H1 (cell line): ENCODE data around the gene IRF2BP2. TPM values are rescaled to one million over a fixed set of nuclear protein-coding genes. Genes with fewer than 3 reads are reported as not detected.
A peak's percentile ranks its signal among the peaks of the same experiment; 100 is the strongest.

Source experiments
- CTCF ChIA-PET: fragments of 300-600 bp; sonication (Branson Sonifier 250); formaldehyde crosslinking; loops from one replicate; lab custom pipeline; 2021; ENCODE audit not compliant: partially characterized antibody; lab: Charles Lee
- POLR2A ChIA-PET: fragments of 300-600 bp; sonication (Branson Sonifier 250); formaldehyde crosslinking; loops from one replicate; lab custom pipeline; 2021; ENCODE audit warnings: inconsistent platforms; ENCODE audit not compliant: partially characterized antibody; lab: Charles Lee
- DNase-seq, 2 experiments: peaks; one replicate each; pipeline versions ENCODE4 v3.0.0 to v3.0.0-alpha.2; 2010 to 2022; ENCODE audit warnings: low spot score in 2 of 2, low read depth in 1 of 2, mixed read lengths in 1 of 2
- FAIRE-seq: peaks from 2 replicates; lab custom pipeline; 2011; peaks lifted over from hg19 to GRCh38; lab: Jason Lieb, UNC
- H2AFZ ChIP-seq: 2 replicates; pipeline ENCODE4 v1.8.1; 2012; ENCODE audit warnings: low read length, inconsistent platforms
- H2AK5ac ChIP-seq: 2 replicates; pipeline ENCODE4 v1.6.1; 2013; ENCODE audit warnings: low read depth, low read length
- H2BK120ac ChIP-seq: replicated peaks from 2 replicates; pipeline ENCODE3; 2013; ENCODE audit warnings: low read depth, low read length, inconsistent platforms
- H2BK12ac ChIP-seq: 2 replicates; pipeline ENCODE4 v1.6.1; 2013; ENCODE audit warnings: low read depth, low read length
- H2BK15ac ChIP-seq: 2 replicates; pipeline ENCODE4 v1.6.1; 2013; ENCODE audit warnings: low read length
- H2BK20ac ChIP-seq: 2 replicates; pipeline ENCODE4 v1.6.1; 2013; ENCODE audit warnings: low read length
- H2BK5ac ChIP-seq: 2 replicates; pipeline ENCODE4 v1.6.1; 2013; ENCODE audit warnings: low read depth, low read length
- H3K14ac ChIP-seq: 2 replicates; pipeline ENCODE4 v1.6.1; 2013; ENCODE audit warnings: inconsistent platforms; ENCODE audit not compliant: insufficient read length
- H3K18ac ChIP-seq: 2 replicates; pipeline ENCODE4 v1.6.1; 2013; ENCODE audit warnings: low read length; ENCODE audit errors: extremely low read depth
- H3K23ac ChIP-seq: 2 replicates; pipeline ENCODE4 v1.6.1; 2013; ENCODE audit warnings: inconsistent platforms; ENCODE audit not compliant: insufficient read length
- H3K23me2 ChIP-seq: 2 replicates; pipeline ENCODE4 v1.6.1; 2013; ENCODE audit warnings: low read depth, low read length
- H3K27ac ChIP-seq: 2 replicates; pipeline ENCODE4 v1.6.1; 2011; ENCODE audit warnings: low read depth, low read length, inconsistent platforms
- H3K27me3 ChIP-seq, 4 experiments: replicated peaks in 1 of 4; 1 replicate in 1 of 4; 2 replicates in 3 of 4; pipeline versions ENCODE4 v1.6.1 to v1.8.1; 2011 to 2013; ENCODE audit warnings: low read length in 3 of 4, mild to moderate bottlenecking in 3 of 4, inconsistent platforms in 2 of 4, mixed read lengths in 2 of 4, moderate library complexity in 1 of 4; ENCODE audit not compliant: control insufficient read depth in 3 of 4, insufficient read depth in 3 of 4; ENCODE audit errors: extremely low read depth in 1 of 4
- H3K36me3 ChIP-seq, 4 experiments: 2 replicates each; pipeline versions ENCODE4 v1.6.1 to v1.8.1; 2011 to 2013; ENCODE audit warnings: mild to moderate bottlenecking in 4 of 4, low read length in 3 of 4, moderate library complexity in 2 of 4, control low read depth in 1 of 4, inconsistent platforms in 1 of 4; ENCODE audit not compliant: insufficient read depth in 4 of 4, control insufficient read depth in 2 of 4
- H3K4ac ChIP-seq: replicated peaks from 2 replicates; pipeline ENCODE3; 2013; ENCODE audit warnings: low read length, low read depth, mixed read lengths, inconsistent platforms; ENCODE audit not compliant: insufficient read length
- H3K4me1 ChIP-seq, 4 experiments: replicated peaks in 1 of 4; 1 replicate in 1 of 4; 2 replicates in 3 of 4; pipeline versions ENCODE4 v1.6.1 to v1.8.1; 2011 to 2013; ENCODE audit warnings: low read length in 3 of 4, inconsistent platforms in 2 of 4, mixed read lengths in 1 of 4; ENCODE audit not compliant: insufficient read depth in 4 of 4, control insufficient read depth in 3 of 4
- H3K4me2 ChIP-seq, 2 experiments: 2 replicates each; pipeline versions ENCODE4 v1.6.1 to v1.8.1; 2011 to 2013; ENCODE audit warnings: low read depth in 2 of 2, low read length in 2 of 2, control low read depth in 1 of 2, inconsistent platforms in 1 of 2, mild to moderate bottlenecking in 1 of 2; ENCODE audit not compliant: insufficient read depth in 1 of 2
- H3K4me3 ChIP-seq, 4 experiments: fragments of 200-600, 300-600 bp in 1 of 4; sonication (generic), shearing (Covaris generic), sonication (Bioruptor Twin) in 1 of 4; 2 replicates each; pipeline versions ENCODE4 v1.5.1 to v1.8.1; 2011 to 2016; ENCODE audit warnings: low read length in 4 of 4, low read depth in 3 of 4, control low read depth in 2 of 4, inconsistent platforms in 2 of 4, mild to moderate bottlenecking in 2 of 4, mixed read lengths in 1 of 4, moderate library complexity in 1 of 4; ENCODE audit not compliant: insufficient read depth in 2 of 4; ENCODE audit errors: extremely low read depth in 1 of 4
- H3K56ac ChIP-seq: replicated peaks from 2 replicates; pipeline ENCODE3; 2013; ENCODE audit warnings: low read depth, mild to moderate bottlenecking, mixed read lengths, low read length, inconsistent platforms; ENCODE audit not compliant: insufficient read length
- H3K79me1 ChIP-seq: 2 replicates; pipeline ENCODE4 v1.6.1; 2013; ENCODE audit warnings: low read depth, low read length, control low read depth
- H3K79me2 ChIP-seq, 2 experiments: 2 replicates each; pipeline versions ENCODE4 v1.6.1 to v1.8.1; 2012 to 2013; ENCODE audit warnings: low read length in 2 of 2, mild to moderate bottlenecking in 2 of 2, inconsistent platforms in 1 of 2; ENCODE audit not compliant: insufficient read depth in 2 of 2, control insufficient read depth in 1 of 2
- H3K9ac ChIP-seq, 4 experiments: replicated peaks in 1 of 4; 1 replicate in 1 of 4; 2 replicates in 3 of 4; pipeline versions ENCODE4 v1.6.1 to v1.8.1; 2011 to 2013; ENCODE audit warnings: low read depth in 3 of 4, low read length in 3 of 4, control low read depth in 2 of 4, mild to moderate bottlenecking in 2 of 4, moderate library complexity in 2 of 4, inconsistent platforms in 1 of 4; ENCODE audit errors: extremely low read depth in 1 of 4
- H3K9me3 ChIP-seq, 2 experiments: 2 replicates each; pipeline versions ENCODE4 v1.6.1 to v1.8.1; 2012 to 2013; ENCODE audit warnings: mild to moderate bottlenecking in 2 of 2, moderate library complexity in 2 of 2, control low read depth in 1 of 2, inconsistent platforms in 1 of 2, low read depth in 1 of 2, low read length in 1 of 2, mixed read lengths in 1 of 2; ENCODE audit not compliant: insufficient read depth in 2 of 2
- H4K20me1 ChIP-seq, 2 experiments: replicated peaks in 1 of 2; 2 replicates each; pipeline versions ENCODE3 to v1.8.1; 2011 to 2013; ENCODE audit warnings: inconsistent platforms in 2 of 2, low read length in 2 of 2, mild to moderate bottlenecking in 1 of 2; ENCODE audit not compliant: insufficient read depth in 2 of 2, control insufficient read depth in 1 of 2
- H4K5ac ChIP-seq: 2 replicates; pipeline ENCODE4 v1.6.1; 2013; ENCODE audit warnings: low read length, low read depth, mixed read lengths, inconsistent platforms; ENCODE audit not compliant: insufficient read length
- H4K8ac ChIP-seq: 2 replicates; pipeline ENCODE4 v1.8.0; 2013; ENCODE audit warnings: mild to moderate bottlenecking, moderate library complexity, low read length, inconsistent platforms; ENCODE audit not compliant: insufficient read depth; ENCODE audit errors: extremely low read depth
- H4K91ac ChIP-seq: replicated peaks from 2 replicates; pipeline ENCODE3; 2013; ENCODE audit warnings: low read length, mixed read lengths, inconsistent platforms; ENCODE audit not compliant: insufficient read length
- BACH1 ChIP-seq: IDR thresholded peaks from 2 replicates; pipeline ENCODE4 v1.6.1; 2012; ENCODE audit warnings: low read length, improper control_type of control experiment
- BCL11A ChIP-seq, 2 experiments: IDR thresholded peaks; one replicate each; pipeline ENCODE4 v1.6.1; 2011; ENCODE audit warnings: low read depth in 2 of 2, low read length in 2 of 2, mild to moderate bottlenecking in 2 of 2
- CBX8 ChIP-seq: fragments of 300-800, 300-1000 bp; sonication (generic); IDR thresholded peaks from 2 replicates; pipeline ENCODE4 v1.7.1; 2016; ENCODE audit warnings: low read depth, low read length, borderline replicate concordance
- E2F6 ChIP-seq: IDR thresholded peaks from 2 replicates; pipeline ENCODE4 v1.6.1; 2012; ENCODE audit warnings: inconsistent platforms
- EZH2 ChIP-seq: fragments of 200-600 bp; sonication (generic); IDR thresholded peaks from 2 replicates; pipeline ENCODE4 v1.7.1; 2012; ENCODE audit warnings: low read depth, mild to moderate bottlenecking, moderate library complexity, low read length, inconsistent platforms; ENCODE audit not compliant: severe bottlenecking
- NRF1 ChIP-seq: IDR thresholded peaks from 2 replicates; pipeline ENCODE4 v1.6.1; 2011; ENCODE audit warnings: mild to moderate bottlenecking, low read depth, low read length, improper control_type of control experiment
- RAD21 ChIP-seq, 2 experiments: IDR thresholded peaks in 1 of 2; conservative IDR thresholded peaks in 1 of 2; 2 replicates each; pipeline ENCODE4 v1.6.1; 2011; ENCODE audit warnings: low read depth in 2 of 2, low read length in 2 of 2, improper control_type of control experiment in 1 of 2, inconsistent platforms in 1 of 2, mild to moderate bottlenecking in 1 of 2, moderate library complexity in 1 of 2
- TBP ChIP-seq: IDR thresholded peaks from 2 replicates; pipeline ENCODE4 v1.6.1; 2011; ENCODE audit warnings: low read depth, low read length, improper control_type of control experiment
- USF2 ChIP-seq: IDR thresholded peaks from 2 replicates; pipeline ENCODE4 v1.6.1; 2011; ENCODE audit warnings: low read length, improper control_type of control experiment
- WGBS, 2 experiments: shearing (Covaris generic) in 1 of 2; methylation state at CpG; one replicate each; pipeline versions ENCODE4 v1.1.6 to v1.1.7; 2013 to 2015; ENCODE audit warnings: low lambda C conversion rate in 2 of 2, mixed read lengths in 2 of 2, inconsistent platforms in 1 of 2, low coverage in 1 of 2, missing lambda C conversion rate in 1 of 2; ENCODE audit not compliant: insufficient replicate concordance in 2 of 2, insufficient coverage in 1 of 2, insufficient read length in 1 of 2; ENCODE audit errors: extremely low coverage in 1 of 2, missing lambda C conversion rate in 1 of 2; 5-methylcytosine and 5-hydroxymethylcytosine counted together
- polyA plus RNA-seq, 7 experiments: library from polyadenylated mRNA; depleted of rRNA in 3 of 7; stranded (reverse) in 5 of 7; unstranded in 2 of 7; fragments of >200 nt in 5 of 7; fragments of 200-250 nt in 2 of 7; gene quantifications; 1 replicate in 5 of 7; 2 replicates in 1 of 7; 4 replicates in 1 of 7; pipeline versions ENCODE4 v1.2.1 to v1.2.3, GENCODE V29; 2011 to 2013; ENCODE audit warnings: missing spikeins in 2 of 7, mixed read lengths in 2 of 7
- total RNA-seq: library from RNA; stranded (reverse); fragmentation: NEBNext Ultra II Directional; extraction: Animal tissue kit (Norgen Biotek cat#: 25700); gene quantifications from 2 replicates; pipeline ENCODE4 v1.2.1, GENCODE V29; 2021

The IRF2BP2 gene
- total and polyA plus RNA-seq, 2 of the 8 experiments (the other 6 are each of a cell fraction or from before 2014, with no cell fraction given), result 24.9 to 67.5 TPM

GRCh38 chr1:234602334-234603220, 7.4 kb downstream of the IRF2BP2 start:
- Histone ChIP-seq H3K79me2 (peaks cover 22 to 56% of the 10 kb centered on the region in 2 experiments), H4K91ac (no peak overlapping the region), H3K79me1 (no peaks in the 10 kb centered on the region), H3K4me1 (peaks cover 10 to 24% (median 19%) of the 10 kb centered on the region in 4 experiments), H3K27ac (no peak overlapping the region), H2BK15ac (no peak overlapping the region), H4K20me1 (peaks cover 18 to 24% of the 10 kb centered on the region in 2 experiments), H2BK20ac (no peak overlapping the region), H2BK12ac (no peak overlapping the region), H2BK120ac (no peak overlapping the region), H3K4me2 (peak overlapping the region; percentile 19 to 25; a peak in 3 of 4 replicates), H3K27me3 (no peaks in the 10 kb centered on the region), H2AK5ac (no peak overlapping the region), H3K23ac (no peak overlapping the region), H3K36me3 (peaks cover 3 to 35% (median 11%) of the 10 kb centered on the region in 4 experiments), H3K4me3 (peak overlapping the region in 1 of 4 experiments; percentile 71; a peak in 1 of 8 replicates), H3K56ac (no peak overlapping the region), H3K18ac (no peak overlapping the region), H3K9me3 (no peaks in the 10 kb centered on the region), H4K8ac (no peak overlapping the region), H3K14ac (no peak overlapping the region), H3K23me2 (peaks cover 4% of the 10 kb centered on the region; the same call in 1 of the 2 replicates), H4K5ac (no peak overlapping the region), H3K4ac (no peak overlapping the region), H3K9ac (no peak overlapping the region), H2BK5ac (no peak overlapping the region), H2AFZ (no peak overlapping the region)
- WGBS, 2 experiments, result 76% methylated on average over 7 of the region's 7 CpGs; no CpG with 5 or more reads in 1 of the 2 experiments
- ChIA-PET POLR2A (interaction anchor here (1.2 to 3.6 kb wide), 3 partner anchors 8 to 83 kb away, joined by 3 to 35 read pairs (median 4); partner anchors contain the start of gene IRF2BP2), CTCF (interaction anchor here (0.5 to 2.4 kb wide), 4 partner anchors 9 to 594 kb away, joined by 3 to 8 read pairs (median 4); no protein-coding TSS in a partner anchor)
- DNase-seq, result no peak
- FAIRE-seq, result no peak
- no peak for TF ChIP-seq USF2
- TF ChIP-seq BACH1, result no peak
- TF ChIP-seq NRF1, result no peak
- no peak for TF ChIP-seq CBX8
- no peak for TF ChIP-seq TBP
- no peak for TF ChIP-seq BCL11A (IDR thresholded peaks at IDR 0.05; ENCODE audit: low read depth in 2 of 2, low read length in 2 of 2)
- no peak for TF ChIP-seq RAD21 (IDR thresholded peaks at IDR 0.05 in 1 of 2, conservative IDR thresholded peaks at IDR 0.05 in 1 of 2; ENCODE audit: low read depth in 2 of 2, low read length in 2 of 2)
- no peak for TF ChIP-seq EZH2
- TF ChIP-seq E2F6, result no peak
